SK-MEL-5 (cell line): ENCODE measurements around the gene STX4. TPM values are rescaled to one million over a fixed set of nuclear protein-coding genes. Genes with fewer than 3 reads are reported as not detected.

Experiments used
- DNase-seq: peaks from one replicate; pipeline ENCODE4 v3.0.0-alpha.2; 2016; ENCODE audit warnings: low read depth, low spot score
- in situ Hi-C: cut with HindIII; loops from 2 replicates; pipeline ENCODE4 v1.10.0; 2016; ENCODE audit warnings: low sequenced_read_pairs, high pct_unique_total_duplicates, low pct_unique_long_range_greater_than_20kb
- total RNA-seq: library from RNA; depleted of rRNA; stranded (reverse); fragments of >200 nt; shearing (Covaris generic); gene quantifications from 2 replicates; pipeline ENCODE4 v1.2.3, GENCODE V29; 2014

The STX4 gene
- total RNA-seq, 1 experiment from 2014 or later: 9.6 TPM

GRCh38 chr16:31043352-31043751, 10.0 kb downstream of the STX4 start:
- in situ Hi-C loops: no loop called here
- no peak for DNase-seq

- in situ Hi-C loops: no loop called here
- DNase-seq: no peak
Observed at GRCh38 chr16:31043898-31044481, 10.6 kb downstream of the STX4 start.

- DNase-seq: no peak
Observed at GRCh38 chr16:31050280-31051030, 17.1 kb downstream of the STX4 start.

GRCh38 chr16:31052114-31052513, 18.8 kb downstream of the STX4 start:
- DNase-seq: peak; percentile 63
- in situ Hi-C loops: no loop called here

More at GRCh38 chr16:31050280-31051030, 17.1 kb downstream of the STX4 start:
- in situ Hi-C loops: no loop called here

- in situ Hi-C loops: no loop called here
Observed at GRCh38 chr16:31055613-31056012, 22.3 kb downstream of the STX4 start.

GRCh38 chr16:31061126-31061812, 27.9 kb downstream of the STX4 start:
- DNase-seq: no peak
- in situ Hi-C loops: no loop called here

More at GRCh38 chr16:31055613-31056012, 22.3 kb downstream of the STX4 start:
- no peak for DNase-seq

GRCh38 chr16:31061813-31062440, 28.6 kb downstream of the STX4 start:
- no peak for DNase-seq
- in situ Hi-C loops: no loop called here

GRCh38 chr16:31063495-31063842, 30.1 kb downstream of the STX4 start:
- DNase-seq: no peak
- in situ Hi-C loops: no loop called here

GRCh38 chr16:31063843-31064611, 30.7 kb downstream of the STX4 start:
- no peak for DNase-seq
- in situ Hi-C loops: no loop called here

- no peak for DNase-seq
- in situ Hi-C loops: no loop called here
Observed at GRCh38 chr16:31064882-31065461, 31.6 kb downstream of the STX4 start.

GRCh38 chr16:31067342-31067741, 34.0 kb downstream of the STX4 start:
- in situ Hi-C loops: no loop called here

GRCh38 chr16:31071861-31072260, 38.5 kb downstream of the STX4 start:
- in situ Hi-C loops: no loop called here
- DNase-seq: peak; percentile 28

More at GRCh38 chr16:31067342-31067741, 34.0 kb downstream of the STX4 start:
- no peak for DNase-seq

GRCh38 chr16:31072540-31073141, 39.3 kb downstream of the STX4 start:
- DNase-seq: peak; percentile 18

GRCh38 chr16:31073142-31073969, 40.0 kb downstream of the STX4 start:
- in situ Hi-C loops: no loop called here
- peak; percentile 87 for DNase-seq

More at GRCh38 chr16:31072540-31073141, 39.3 kb downstream of the STX4 start:
- in situ Hi-C loops: no loop called here

- in situ Hi-C loops: no loop called here
Observed at GRCh38 chr16:31073970-31074813, 40.8 kb downstream of the STX4 start, which contains the start of the genes ZNF646 and ZNF668. Gene ZNF646, plus strand, starts transcription at chr16:31074422. Its CDS starts 1,903 bp downstream, at chr16:31076325. Gene ZNF668, minus strand, starts transcription at chr16:31074240. Its CDS starts 9,781 bp downstream, at chr16:31064459.

More at GRCh38 chr16:31073970-31074813, 40.8 kb downstream of the STX4 start, which contains the start of the genes ZNF646 and ZNF668:
- DNase-seq: peak; percentile 98
